HepG2 (cell line): ENCODE data around the gene MAPK14. TPM values are rescaled to one million over a fixed set of nuclear protein-coding genes. Genes with fewer than 3 reads are reported as not detected.

Experiments
- DNMT3B ChIP-seq: conservative IDR thresholded peaks from 2 replicates; pipeline ENCODE4 v1.6.1; 2016; ENCODE audit warnings: missing biosample characterization, control low read depth
- RFX5 ChIP-seq: IDR thresholded peaks from 2 replicates; pipeline ENCODE4 v1.6.1; 2011; ENCODE audit warnings: low read depth, low read length, improper control_type of control experiment
- SKI ChIP-seq: fragments of 450-650 bp; IDR thresholded peaks from one replicate; pipeline ENCODE4 v1.6.1; 2018; ENCODE audit warnings: mild to moderate bottlenecking; ENCODE audit not compliant: partially characterized antibody
- TP53 ChIP-seq: sonication (generic); formaldehyde crosslinking; conservative IDR thresholded peaks from 2 replicates; pipeline ENCODE4 v1.4.0; 2020; ENCODE audit warnings: missing genetic modification reagents
- WIZ ChIP-seq: sonication (generic); formaldehyde crosslinking; IDR thresholded peaks from 2 replicates; pipeline ENCODE4 v1.5.1; 2020; ENCODE audit warnings: mild to moderate bottlenecking, missing genetic modification reagents
- ZNF510 ChIP-seq: sonication (generic); formaldehyde crosslinking; IDR thresholded peaks from 2 replicates; pipeline ENCODE4 v1.4.0; 2020; ENCODE audit warnings: low read depth, mild to moderate bottlenecking, missing genetic modification reagents
- ZNF564 ChIP-seq: sonication (generic); formaldehyde crosslinking; IDR thresholded peaks from 2 replicates; pipeline ENCODE4 v1.8.1; 2023; ENCODE audit warnings: mild to moderate bottlenecking, missing genetic modification reagents
- ZNF570 ChIP-seq: sonication (generic); formaldehyde crosslinking; IDR thresholded peaks from 2 replicates; pipeline ENCODE4 v1.4.0; 2020; ENCODE audit warnings: mild to moderate bottlenecking, missing genetic modification reagents, borderline replicate concordance
- ZNF629 ChIP-seq: sonication (generic); formaldehyde crosslinking; conservative IDR thresholded peaks from 2 replicates; pipeline ENCODE4 v1.5.0; 2020; ENCODE audit warnings: missing genetic modification reagents
- ZNF713 ChIP-seq: sonication (generic); formaldehyde crosslinking; IDR thresholded peaks from 2 replicates; pipeline ENCODE4 v1.4.0; 2020; ENCODE audit warnings: mild to moderate bottlenecking, missing genetic modification reagents
- ZNF850 ChIP-seq: sonication (generic); formaldehyde crosslinking; conservative IDR thresholded peaks from 2 replicates; pipeline ENCODE4 v1.9.0; 2021; ENCODE audit warnings: mild to moderate bottlenecking, missing genetic modification reagents
- polyA plus RNA-seq, 8 experiments: library from polyadenylated mRNA; depleted of rRNA in 3 of 8; stranded (reverse) in 7 of 8; unstranded in 1 of 8; fragments of >200 nt; fragmentation: Illumina TruSeq in 4 of 8; extraction: Trizol in 4 of 8; gene quantifications; 2 replicates each; pipeline versions ENCODE4 v1.2.1 to v1.2.3, GENCODE V29; 2011 to 2016; ENCODE audit warnings: low read depth in 4 of 8, missing spikeins in 1 of 8, mixed read lengths in 1 of 8; ENCODE audit not compliant: insufficient read depth in 1 of 8
- total RNA-seq, 5 experiments: library from RNA; depleted of rRNA; stranded (reverse); fragments of >200 nt; fragmentation: Illumina TruSeq; extraction: Trizol; gene quantifications; 2 replicates each; pipeline ENCODE4 v1.2.3, GENCODE V29; 2016; ENCODE audit warnings: low read depth in 1 of 5
- TF ChIP-seq, protein P1 (sequence below), 2 experiments: sonication (generic) in 1 of 2; formaldehyde crosslinking in 1 of 2; IDR thresholded peaks; 2 replicates each; pipeline versions ENCODE4 v1.4.0 to v1.6.1; 2016 to 2020; ENCODE audit warnings: borderline replicate concordance in 1 of 2, low read depth in 1 of 2, mild to moderate bottlenecking in 1 of 2, missing genetic modification reagents in 1 of 2
- TF ChIP-seq, protein P2 (sequence below): sonication (generic); formaldehyde crosslinking; IDR thresholded peaks from 2 replicates; pipeline ENCODE4 v1.8.1; 2023; ENCODE audit warnings: missing genetic modification reagents, mild to moderate bottlenecking, borderline replicate concordance
- TF ChIP-seq, protein P3 (sequence below): sonication (generic); formaldehyde crosslinking; IDR thresholded peaks from 2 replicates; pipeline ENCODE4 v1.9.0; 2022; ENCODE audit warnings: low read depth, missing genetic modification reagents
- TF ChIP-seq, protein P4 (sequence below): sonication (generic); formaldehyde crosslinking; IDR thresholded peaks from 2 replicates; pipeline ENCODE4 v1.5.1; 2020; ENCODE audit warnings: mild to moderate bottlenecking, missing genetic modification reagents, moderate library complexity

The MAPK14 gene
- total and polyA plus RNA-seq, 2 of the 13 experiments (the other 11 are each of a cell fraction or from before 2014, with no cell fraction given): 66.3 to 67.3 TPM

DNA sequence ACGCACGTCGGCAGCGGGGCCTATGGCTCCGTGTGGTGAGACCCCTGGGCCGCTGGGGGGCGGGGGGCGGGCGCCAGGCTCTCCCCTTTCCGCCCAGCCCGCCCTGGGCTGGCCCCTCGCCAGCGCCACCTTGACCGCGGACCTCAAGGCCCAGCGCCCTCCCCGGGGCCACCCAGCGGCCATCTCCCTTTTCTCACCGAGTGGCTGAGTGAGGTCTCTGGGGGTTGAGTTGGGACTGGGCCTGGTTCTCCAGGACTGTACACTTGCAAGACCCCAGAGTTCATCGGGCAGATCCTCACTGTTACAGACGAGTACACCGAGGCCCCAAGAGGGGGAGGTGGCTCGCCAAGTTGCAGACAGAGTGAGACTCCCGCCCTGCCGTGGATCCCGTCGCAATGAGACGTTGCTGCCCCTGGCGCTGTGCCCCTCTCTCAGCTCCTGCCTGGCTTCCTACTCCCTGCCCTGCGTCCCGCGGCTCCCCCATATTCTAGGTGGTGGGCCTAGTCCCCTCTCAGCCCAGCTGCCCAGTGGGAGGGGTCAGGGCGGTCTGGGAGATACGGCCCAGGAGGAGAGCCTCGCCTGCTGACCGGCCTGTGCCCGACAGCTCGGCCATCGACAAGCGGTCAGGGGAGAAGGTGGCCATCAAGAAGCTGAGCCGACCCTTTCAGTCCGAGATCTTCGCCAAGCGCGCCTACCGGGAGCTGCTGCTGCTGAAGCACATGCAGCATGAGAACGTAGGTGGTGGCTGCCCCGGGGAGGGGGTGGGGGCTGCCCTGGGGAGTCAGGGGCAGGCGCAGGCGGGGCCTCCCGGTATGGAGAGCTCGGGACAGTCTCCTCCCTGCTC, 103.3 kb downstream of the MAPK14 start (continued):
- TF ChIP-seq ZNF510 (CRISPR knock-in tag): peak; percentile 62; the same call in 1 of the 2 replicates
- TF ChIP-seq, protein P1, sequence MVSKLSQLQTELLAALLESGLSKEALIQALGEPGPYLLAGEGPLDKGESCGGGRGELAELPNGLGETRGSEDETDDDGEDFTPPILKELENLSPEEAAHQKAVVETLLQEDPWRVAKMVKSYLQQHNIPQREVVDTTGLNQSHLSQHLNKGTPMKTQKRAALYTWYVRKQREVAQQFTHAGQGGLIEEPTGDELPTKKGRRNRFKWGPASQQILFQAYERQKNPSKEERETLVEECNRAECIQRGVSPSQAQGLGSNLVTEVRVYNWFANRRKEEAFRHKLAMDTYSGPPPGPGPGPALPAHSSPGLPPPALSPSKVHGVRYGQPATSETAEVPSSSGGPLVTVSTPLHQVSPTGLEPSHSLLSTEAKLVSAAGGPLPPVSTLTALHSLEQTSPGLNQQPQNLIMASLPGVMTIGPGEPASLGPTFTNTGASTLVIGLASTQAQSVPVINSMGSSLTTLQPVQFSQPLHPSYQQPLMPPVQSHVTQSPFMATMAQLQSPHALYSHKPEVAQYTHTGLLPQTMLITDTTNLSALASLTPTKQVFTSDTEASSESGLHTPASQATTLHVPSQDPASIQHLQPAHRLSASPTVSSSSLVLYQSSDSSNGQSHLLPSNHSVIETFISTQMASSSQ (IDR thresholded peaks at IDR 0.05; ENCODE audit: low read depth): no peak
- TF ChIP-seq, protein P1 (CRISPR knock-in tag; IDR thresholded peaks at IDR 0.05; ENCODE audit: borderline replicate concordance): peak; percentile 21; the same call in 1 of the 2 replicates
- TF ChIP-seq ZNF850 (CRISPR knock-in tag): peak; percentile 91; the same call in 1 of the 2 replicates
- TF ChIP-seq DNMT3B (CRISPR knock-in tag): peak; percentile 39
- peak; percentile 56; the same call in 1 of the 2 replicates for TF ChIP-seq ZNF713 (CRISPR knock-in tag)
- TF ChIP-seq ZNF570 (CRISPR knock-in tag): peak; percentile 45; the same call in 1 of the 2 replicates
- no peak for TF ChIP-seq RFX5
- TF ChIP-seq WIZ: peak; percentile 81; the same call in 1 of the 2 replicates
- TF ChIP-seq, protein P2, sequence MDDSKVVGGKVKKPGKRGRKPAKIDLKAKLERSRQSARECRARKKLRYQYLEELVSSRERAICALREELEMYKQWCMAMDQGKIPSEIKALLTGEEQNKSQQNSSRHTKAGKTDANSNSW: 0 out of 2 replicates have a peak, but pooled peaks have one; percentile 54
- TF ChIP-seq, protein P3, sequence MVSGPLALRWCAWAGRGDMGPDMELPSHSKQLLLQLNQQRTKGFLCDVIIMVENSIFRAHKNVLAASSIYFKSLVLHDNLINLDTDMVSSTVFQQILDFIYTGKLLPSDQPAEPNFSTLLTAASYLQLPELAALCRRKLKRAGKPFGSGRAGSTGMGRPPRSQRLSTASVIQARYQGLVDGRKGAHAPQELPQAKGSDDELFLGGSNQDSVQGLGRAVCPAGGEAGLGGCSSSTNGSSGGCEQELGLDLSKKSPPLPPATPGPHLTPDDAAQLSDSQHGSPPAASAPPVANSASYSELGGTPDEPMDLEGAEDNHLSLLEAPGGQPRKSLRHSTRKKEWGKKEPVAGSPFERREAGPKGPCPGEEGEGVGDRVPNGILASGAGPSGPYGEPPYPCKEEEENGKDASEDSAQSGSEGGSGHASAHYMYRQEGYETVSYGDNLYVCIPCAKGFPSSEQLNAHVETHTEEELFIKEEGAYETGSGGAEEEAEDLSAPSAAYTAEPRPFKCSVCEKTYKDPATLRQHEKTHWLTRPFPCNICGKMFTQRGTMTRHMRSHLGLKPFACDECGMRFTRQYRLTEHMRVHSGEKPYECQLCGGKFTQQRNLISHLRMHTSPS (CRISPR knock-in tag): peak; percentile 13; the same call in 1 of the 2 replicates
- peak; percentile 14 for TF ChIP-seq SKI
- TF ChIP-seq ZNF564 (CRISPR knock-in tag): 0 out of 2 replicates have a peak, but pooled peaks have one; percentile 31
- peak; percentile 45; the same call in 1 of the 2 replicates for TF ChIP-seq ZNF629 (CRISPR knock-in tag)
- no peak for TF ChIP-seq TP53 (CRISPR knock-in tag)
- TF ChIP-seq, protein P4, sequence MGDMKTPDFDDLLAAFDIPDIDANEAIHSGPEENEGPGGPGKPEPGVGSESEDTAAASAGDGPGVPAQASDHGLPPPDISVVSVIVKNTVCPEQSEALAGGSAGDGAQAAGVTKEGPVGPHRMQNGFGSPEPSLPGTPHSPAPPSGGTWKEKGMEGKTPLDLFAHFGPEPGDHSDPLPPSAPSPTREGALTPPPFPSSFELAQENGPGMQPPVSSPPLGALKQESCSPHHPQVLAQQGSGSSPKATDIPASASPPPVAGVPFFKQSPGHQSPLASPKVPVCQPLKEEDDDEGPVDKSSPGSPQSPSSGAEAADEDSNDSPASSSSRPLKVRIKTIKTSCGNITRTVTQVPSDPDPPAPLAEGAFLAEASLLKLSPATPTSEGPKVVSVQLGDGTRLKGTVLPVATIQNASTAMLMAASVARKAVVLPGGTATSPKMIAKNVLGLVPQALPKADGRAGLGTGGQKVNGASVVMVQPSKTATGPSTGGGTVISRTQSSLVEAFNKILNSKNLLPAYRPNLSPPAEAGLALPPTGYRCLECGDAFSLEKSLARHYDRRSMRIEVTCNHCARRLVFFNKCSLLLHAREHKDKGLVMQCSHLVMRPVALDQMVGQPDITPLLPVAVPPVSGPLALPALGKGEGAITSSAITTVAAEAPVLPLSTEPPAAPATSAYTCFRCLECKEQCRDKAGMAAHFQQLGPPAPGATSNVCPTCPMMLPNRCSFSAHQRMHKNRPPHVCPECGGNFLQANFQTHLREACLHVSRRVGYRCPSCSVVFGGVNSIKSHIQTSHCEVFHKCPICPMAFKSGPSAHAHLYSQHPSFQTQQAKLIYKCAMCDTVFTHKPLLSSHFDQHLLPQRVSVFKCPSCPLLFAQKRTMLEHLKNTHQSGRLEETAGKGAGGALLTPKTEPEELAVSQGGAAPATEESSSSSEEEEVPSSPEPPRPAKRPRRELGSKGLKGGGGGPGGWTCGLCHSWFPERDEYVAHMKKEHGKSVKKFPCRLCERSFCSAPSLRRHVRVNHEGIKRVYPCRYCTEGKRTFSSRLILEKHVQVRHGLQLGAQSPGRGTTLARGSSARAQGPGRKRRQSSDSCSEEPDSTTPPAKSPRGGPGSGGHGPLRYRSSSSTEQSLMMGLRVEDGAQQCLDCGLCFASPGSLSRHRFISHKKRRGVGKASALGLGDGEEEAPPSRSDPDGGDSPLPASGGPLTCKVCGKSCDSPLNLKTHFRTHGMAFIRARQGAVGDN (CRISPR knock-in tag): peak; percentile 96
